Astrocyte of the cerebellum (primary cell): ENCODE measurements around the gene TMEM40.

Source experiments
- DNase-seq: peaks from one replicate; pipeline ENCODE4 v3.0.0-alpha.2; 2011; ENCODE audit warnings: low read depth
- H3K4me3 ChIP-seq: 2 replicates; pipeline ENCODE4 v1.5.1; 2011; ENCODE audit warnings: mild to moderate bottlenecking, low read depth, low read length, moderate library complexity
- CTCF ChIP-seq: IDR thresholded peaks from 2 replicates; pipeline ENCODE4 v1.5.1; 2012; ENCODE audit warnings: low read length, low read depth, moderate library complexity, mild to moderate bottlenecking; ENCODE audit errors: missing control alignments
- in situ Hi-C: cut with HindIII; loops from 2 replicates; pipeline ENCODE4 v1.10.0; 2017; ENCODE audit warnings: low sequenced_read_pairs

The TMEM40 gene

GRCh38 chr3:12700800-12701199 lies 58.3 kb downstream of the TMEM40 start:
- in situ Hi-C loops: no loop called here
- DNase-seq: no peak
- no peak for TF ChIP-seq CTCF
- H3K4me3 ChIP-seq: no peak overlapping the region

- DNase-seq: no peak
- no peak overlapping the region for H3K4me3 ChIP-seq
- in situ Hi-C loops: no loop called here
- no peak for TF ChIP-seq CTCF
These were observed 63.1 kb downstream of the TMEM40 start for GRCh38 chr3:12695916-12696315.

- no peak overlapping the region for H3K4me3 ChIP-seq
- no peak for DNase-seq
- in situ Hi-C loops: no loop called here
- TF ChIP-seq CTCF: no peak
These were observed 63.9 kb downstream of the TMEM40 start for GRCh38 chr3:12695112-12695511.

GRCh38 chr3:12692444-12692843 lies 66.6 kb downstream of the TMEM40 start:
- no peak for DNase-seq
- in situ Hi-C loops: no loop called here
- H3K4me3 ChIP-seq: no peak overlapping the region
- no peak for TF ChIP-seq CTCF

- no peak for TF ChIP-seq CTCF
- no peak for DNase-seq
- in situ Hi-C loops: no loop called here
- H3K4me3 ChIP-seq: no peak overlapping the region
These were observed 68.9 kb downstream of the TMEM40 start for GRCh38 chr3:12689997-12690711.

GRCh38 chr3:12687948-12688347 lies 71.1 kb downstream of the TMEM40 start:
- H3K4me3 ChIP-seq: no peak overlapping the region
- TF ChIP-seq CTCF: no peak
- in situ Hi-C loops: no loop called here
- no peak for DNase-seq
